ENCODE data around the gene ABCC3. TPM values are rescaled to one million over a fixed set of nuclear protein-coding genes. Genes with fewer than 3 reads are reported as not detected.

The ABCC3 gene, protein sequence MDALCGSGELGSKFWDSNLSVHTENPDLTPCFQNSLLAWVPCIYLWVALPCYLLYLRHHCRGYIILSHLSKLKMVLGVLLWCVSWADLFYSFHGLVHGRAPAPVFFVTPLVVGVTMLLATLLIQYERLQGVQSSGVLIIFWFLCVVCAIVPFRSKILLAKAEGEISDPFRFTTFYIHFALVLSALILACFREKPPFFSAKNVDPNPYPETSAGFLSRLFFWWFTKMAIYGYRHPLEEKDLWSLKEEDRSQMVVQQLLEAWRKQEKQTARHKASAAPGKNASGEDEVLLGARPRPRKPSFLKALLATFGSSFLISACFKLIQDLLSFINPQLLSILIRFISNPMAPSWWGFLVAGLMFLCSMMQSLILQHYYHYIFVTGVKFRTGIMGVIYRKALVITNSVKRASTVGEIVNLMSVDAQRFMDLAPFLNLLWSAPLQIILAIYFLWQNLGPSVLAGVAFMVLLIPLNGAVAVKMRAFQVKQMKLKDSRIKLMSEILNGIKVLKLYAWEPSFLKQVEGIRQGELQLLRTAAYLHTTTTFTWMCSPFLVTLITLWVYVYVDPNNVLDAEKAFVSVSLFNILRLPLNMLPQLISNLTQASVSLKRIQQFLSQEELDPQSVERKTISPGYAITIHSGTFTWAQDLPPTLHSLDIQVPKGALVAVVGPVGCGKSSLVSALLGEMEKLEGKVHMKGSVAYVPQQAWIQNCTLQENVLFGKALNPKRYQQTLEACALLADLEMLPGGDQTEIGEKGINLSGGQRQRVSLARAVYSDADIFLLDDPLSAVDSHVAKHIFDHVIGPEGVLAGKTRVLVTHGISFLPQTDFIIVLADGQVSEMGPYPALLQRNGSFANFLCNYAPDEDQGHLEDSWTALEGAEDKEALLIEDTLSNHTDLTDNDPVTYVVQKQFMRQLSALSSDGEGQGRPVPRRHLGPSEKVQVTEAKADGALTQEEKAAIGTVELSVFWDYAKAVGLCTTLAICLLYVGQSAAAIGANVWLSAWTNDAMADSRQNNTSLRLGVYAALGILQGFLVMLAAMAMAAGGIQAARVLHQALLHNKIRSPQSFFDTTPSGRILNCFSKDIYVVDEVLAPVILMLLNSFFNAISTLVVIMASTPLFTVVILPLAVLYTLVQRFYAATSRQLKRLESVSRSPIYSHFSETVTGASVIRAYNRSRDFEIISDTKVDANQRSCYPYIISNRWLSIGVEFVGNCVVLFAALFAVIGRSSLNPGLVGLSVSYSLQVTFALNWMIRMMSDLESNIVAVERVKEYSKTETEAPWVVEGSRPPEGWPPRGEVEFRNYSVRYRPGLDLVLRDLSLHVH (N-terminal part only)
- total RNA-seq: 5.6 and 9.1 TPM in 2 replicates

DNA sequence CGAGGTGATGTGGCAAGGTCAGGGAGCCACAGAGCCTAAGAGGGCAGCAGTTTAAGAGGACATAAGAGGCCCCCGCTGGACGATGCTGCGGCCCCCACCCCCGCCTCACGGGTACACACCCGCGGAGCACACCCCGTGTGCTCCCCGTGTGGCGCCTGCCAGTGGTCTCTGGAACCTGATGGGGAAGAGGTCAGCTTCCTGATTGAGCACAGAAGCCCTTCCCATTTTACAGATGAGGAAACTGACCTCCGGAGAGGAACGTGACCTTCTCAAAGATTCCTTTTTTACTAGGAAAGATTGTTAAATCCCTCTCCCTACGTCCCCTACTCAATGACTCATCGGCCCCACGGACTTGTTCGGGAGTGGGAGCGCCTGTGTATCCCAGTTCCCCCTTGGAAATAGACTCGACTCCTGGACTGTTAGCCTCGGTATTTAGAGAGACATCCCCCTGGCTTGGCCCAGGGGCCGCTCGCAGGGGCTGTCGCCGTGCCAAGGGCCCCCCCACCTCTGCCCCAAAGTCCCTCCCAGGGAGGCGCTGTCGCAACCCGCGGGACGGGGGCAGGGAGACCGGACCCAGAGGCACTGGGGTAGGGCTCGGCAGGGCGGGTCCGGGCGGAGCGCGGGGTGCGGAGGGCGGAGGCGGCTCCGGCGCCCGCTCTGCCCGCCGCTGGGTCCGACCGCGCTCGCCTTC is at the start of gene ABCC3:
Gene ABCC3, plus strand, starts transcription at position 658 of the 691 bp plus-strand sequence. CDS start 56 bp downstream, outside the sequence.

DNA sequence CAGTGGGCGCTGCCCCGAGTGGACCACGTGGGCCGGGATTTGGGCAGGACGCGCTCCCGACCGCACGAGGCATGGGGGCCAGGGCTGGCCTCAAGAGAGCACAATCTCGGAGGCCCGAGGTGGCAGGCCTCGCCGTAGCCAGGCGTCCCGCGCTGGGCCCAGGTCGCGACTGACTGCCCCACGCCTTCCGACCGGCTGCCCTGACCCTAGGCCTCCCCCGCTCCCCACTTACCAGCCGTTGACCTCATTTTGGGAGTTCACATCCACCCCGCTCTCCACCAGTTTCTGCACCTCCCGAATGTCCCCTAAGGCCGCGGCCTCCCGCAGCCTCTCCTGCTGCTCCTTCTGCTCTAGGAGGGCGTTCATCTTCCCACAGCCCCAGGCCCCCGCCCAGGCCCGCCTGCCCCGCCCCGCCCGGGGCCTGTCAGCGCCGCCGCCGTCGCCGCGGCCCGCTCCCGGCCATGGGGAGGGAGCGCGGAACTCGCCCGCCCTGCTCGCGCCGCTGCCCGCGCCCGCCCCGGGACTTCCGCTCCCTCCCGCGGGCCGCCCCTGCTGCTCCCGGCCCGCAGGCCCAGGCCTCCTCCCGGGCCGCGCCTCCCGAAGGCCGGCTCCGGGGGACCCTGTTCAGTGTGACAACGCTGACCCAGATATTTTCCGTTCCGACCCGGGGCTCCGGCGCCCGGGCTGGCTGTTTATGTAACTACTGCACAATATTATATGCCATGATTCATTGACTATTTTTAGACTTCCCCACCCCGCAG is 72.8 kb downstream of the ABCC3 start, which contains the start of gene ANKRD40:
Gene ANKRD40, minus strand, starts transcription at position 626 of the 761 bp plus-strand sequence. Its CDS starts 260 bp downstream, at position 366.

DNA sequence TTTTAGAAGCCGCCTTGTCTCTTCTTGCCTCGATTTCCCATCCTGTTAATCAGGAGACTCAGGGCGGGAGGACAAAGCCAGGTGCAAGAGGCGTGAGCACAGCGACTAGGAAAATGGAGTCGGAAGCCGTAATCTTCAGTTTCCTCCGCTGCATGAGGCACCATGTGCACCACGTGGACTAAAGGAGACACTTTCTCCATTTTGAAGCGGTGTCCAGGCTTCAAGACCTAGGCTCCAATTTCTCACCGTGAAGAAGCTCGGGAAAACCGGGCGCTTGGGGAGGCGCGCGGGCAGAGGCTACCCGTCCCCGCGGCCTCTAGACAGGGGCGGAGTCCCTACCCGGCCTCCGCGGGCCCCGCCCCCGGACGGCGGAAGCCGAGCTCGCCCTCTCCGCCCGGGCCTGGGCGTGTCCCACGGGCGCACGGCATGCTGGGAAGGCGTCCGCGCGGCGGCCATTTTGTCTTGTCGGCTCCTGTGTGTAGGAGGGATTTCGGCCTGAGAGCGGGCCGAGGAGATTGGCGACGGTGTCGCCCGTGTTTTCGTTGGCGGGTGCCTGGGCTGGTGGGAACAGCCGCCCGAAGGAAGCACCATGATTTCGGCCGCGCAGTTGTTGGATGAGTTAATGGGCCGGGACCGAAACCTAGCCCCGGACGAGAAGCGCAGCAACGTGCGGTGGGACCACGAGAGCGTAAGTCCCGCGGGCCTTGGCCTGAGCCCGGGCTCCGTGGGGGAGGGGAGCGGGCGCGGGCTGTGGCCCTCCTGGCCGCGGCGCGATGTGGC is 84.7 kb downstream of the ABCC3 start, which contains the start of gene LUC7L3:
Gene LUC7L3, plus strand, starts transcription at position 460 of the 780 bp plus-strand sequence. Its CDS starts 130 bp downstream, at position 590.

Other genes starting within 250 kb of the ABCC3 start
- 157 and 297 TPM in 2 replicates for gene LRRC59, start 237.4 kb upstream of the ABCC3 start, total RNA-seq
- 28.2 and 28.5 TPM in 2 replicates for gene ACSF2, start 208.7 kb upstream of the ABCC3 start, total RNA-seq
- not detected in 2 replicates for gene CHAD, start 166.0 kb upstream of the ABCC3 start, total RNA-seq
- gene RSAD1, start 156.0 kb upstream of the ABCC3 start, total RNA-seq: 17.7 and 27.3 TPM in 2 replicates
- gene MYCBPAP, start 126.4 kb upstream of the ABCC3 start, total RNA-seq: 0.59 and 0.74 TPM in 2 replicates
- gene EPN3, start 102.1 kb upstream of the ABCC3 start, total RNA-seq: 0.30 TPM in 1 of 2 replicates, not detected in the other
- 54.0 and 82.4 TPM in 2 replicates for gene SPATA20, start 87.7 kb upstream of the ABCC3 start, total RNA-seq
- 0.05 TPM in 1 of 2 replicates, not detected in the other for gene CACNA1G, start 74.2 kb upstream of the ABCC3 start, total RNA-seq
- 24.1 and 32.2 TPM in 2 replicates for gene ANKRD40, start 73.0 kb downstream of the ABCC3 start, total RNA-seq
- gene LUC7L3, start 84.7 kb downstream of the ABCC3 start, total RNA-seq: 26.8 and 27.6 TPM in 2 replicates
- not detected in 2 replicates for gene ANKRD40CL, start 132.6 kb downstream of the ABCC3 start, total RNA-seq
- gene WFIKKN2, start 200.7 kb downstream of the ABCC3 start, total RNA-seq: under 0.01 and 0.09 TPM in 2 replicates
- 8.7 and 11.3 TPM in 2 replicates for gene TOB1, start 231.5 kb downstream of the ABCC3 start, total RNA-seq

All from smooth muscle cell of the umbilical artery (primary cell).